MM.1S (cell line): ENCODE results near the gene ZNF416.

Source experiments
- DNase-seq: peaks from one replicate; pipeline ENCODE4 v3.0.0-alpha.2; 2015
- H2AFZ ChIP-seq: fragments of 300-600 bp; sonication (generic); 2 replicates; pipeline ENCODE4 v1.6.0; 2016; ENCODE audit warnings: antibody characterized with exemption, low read length
- H3F3A ChIP-seq: fragments of 300-600 bp; sonication (generic); 2 replicates; pipeline ENCODE4 v1.6.1; 2016; ENCODE audit warnings: mild to moderate bottlenecking, antibody characterized with exemption, low read length, moderate library complexity, mixed read lengths; ENCODE audit not compliant: insufficient read depth
- H3K27ac ChIP-seq: fragments of 300-600 bp; sonication (generic); 2 replicates; pipeline ENCODE4 v1.5.1; 2016; ENCODE audit warnings: mild to moderate bottlenecking, low read length
- H3K27me3 ChIP-seq: fragments of 300-600 bp; sonication (generic); replicated peaks from 2 replicates; pipeline ENCODE4 v1.6.0; 2016; ENCODE audit warnings: low read length; ENCODE audit not compliant: insufficient read depth
- H3K36me3 ChIP-seq: fragments of 300-600 bp; sonication (generic); replicated peaks from 2 replicates; pipeline ENCODE4 v1.6.1; 2016; ENCODE audit warnings: mild to moderate bottlenecking, low read length, mixed read lengths; ENCODE audit not compliant: insufficient read depth
- H3K4me1 ChIP-seq: fragments of 300-600 bp; sonication (generic); 2 replicates; pipeline ENCODE4 v1.6.1; 2016; ENCODE audit warnings: low read length, mixed read lengths
- H3K4me2 ChIP-seq: fragments of 300-600 bp; sonication (generic); 2 replicates; pipeline ENCODE4 v1.6.0; 2016; ENCODE audit warnings: low read depth, low read length
- H3K4me3 ChIP-seq: fragments of 300-600 bp; sonication (generic); 2 replicates; pipeline ENCODE4 v1.5.1; 2016; ENCODE audit warnings: low read length, mixed read lengths
- H3K79me2 ChIP-seq: fragments of 300-600 bp; sonication (generic); 2 replicates; pipeline ENCODE4 v1.6.1; 2016; ENCODE audit warnings: mixed run types, low read length, mixed read lengths
- H3K9ac ChIP-seq: fragments of 300-600 bp; sonication (generic); 2 replicates; pipeline ENCODE4 v1.6.1; 2016; ENCODE audit warnings: low read length, mixed read lengths
- H3K9me2 ChIP-seq: fragments of 300-600 bp; sonication (generic); replicated peaks from 2 replicates; pipeline ENCODE4 v1.6.1; 2016; ENCODE audit warnings: mild to moderate bottlenecking, low read length, mixed read lengths; ENCODE audit not compliant: insufficient read depth
- H3K9me3 ChIP-seq: fragments of 300-600 bp; sonication (generic); replicated peaks from 2 replicates; pipeline ENCODE4 v1.6.1; 2016; ENCODE audit warnings: mild to moderate bottlenecking, low read length, mixed read lengths; ENCODE audit not compliant: insufficient read depth
- H4K20me1 ChIP-seq: fragments of 300-600 bp; sonication (generic); 2 replicates; pipeline ENCODE4 v1.6.1; 2016; ENCODE audit warnings: mild to moderate bottlenecking, low read length, moderate library complexity, mixed read lengths; ENCODE audit not compliant: insufficient read depth
- EZH2 ChIP-seq: fragments of 300-600 bp; sonication (generic); optimal IDR thresholded peaks from 2 replicates; pipeline ENCODE3; 2017; ENCODE audit warnings: low read depth, mild to moderate bottlenecking, antibody characterized with exemption, low read length, mixed read lengths
- EZH2phosphoT487 ChIP-seq: fragments of 300-600 bp; sonication (generic); IDR thresholded peaks from 2 replicates; pipeline ENCODE4 v1.6.1; 2018; ENCODE audit warnings: antibody characterized with exemption, low read length
- TF ChIP-seq, protein P1 (sequence below): fragments of 300-600 bp; sonication (generic); IDR thresholded peaks from 2 replicates; pipeline ENCODE4 v1.5.1; 2016; ENCODE audit warnings: antibody characterized with exemption, low read length, mixed read lengths

Gene ZNF416

GRCh38 chr19:57572415-57572947 lies 6.2 kb downstream of the ZNF416 start:
- TF ChIP-seq EZH2, result no peak
- TF ChIP-seq, protein P1, sequence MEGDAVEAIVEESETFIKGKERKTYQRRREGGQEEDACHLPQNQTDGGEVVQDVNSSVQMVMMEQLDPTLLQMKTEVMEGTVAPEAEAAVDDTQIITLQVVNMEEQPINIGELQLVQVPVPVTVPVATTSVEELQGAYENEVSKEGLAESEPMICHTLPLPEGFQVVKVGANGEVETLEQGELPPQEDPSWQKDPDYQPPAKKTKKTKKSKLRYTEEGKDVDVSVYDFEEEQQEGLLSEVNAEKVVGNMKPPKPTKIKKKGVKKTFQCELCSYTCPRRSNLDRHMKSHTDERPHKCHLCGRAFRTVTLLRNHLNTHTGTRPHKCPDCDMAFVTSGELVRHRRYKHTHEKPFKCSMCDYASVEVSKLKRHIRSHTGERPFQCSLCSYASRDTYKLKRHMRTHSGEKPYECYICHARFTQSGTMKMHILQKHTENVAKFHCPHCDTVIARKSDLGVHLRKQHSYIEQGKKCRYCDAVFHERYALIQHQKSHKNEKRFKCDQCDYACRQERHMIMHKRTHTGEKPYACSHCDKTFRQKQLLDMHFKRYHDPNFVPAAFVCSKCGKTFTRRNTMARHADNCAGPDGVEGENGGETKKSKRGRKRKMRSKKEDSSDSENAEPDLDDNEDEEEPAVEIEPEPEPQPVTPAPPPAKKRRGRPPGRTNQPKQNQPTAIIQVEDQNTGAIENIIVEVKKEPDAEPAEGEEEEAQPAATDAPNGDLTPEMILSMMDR, result no peak
- TF ChIP-seq EZH2phosphoT487, result no peak
- no peaks in the 10 kb centered on the region for H3K9me3 ChIP-seq
- peaks cover 33% of the 10 kb centered on the region for H3K36me3 ChIP-seq

GRCh38 chr19:57570707-57571106 lies 8.0 kb downstream of the ZNF416 start:
- H3K27me3 ChIP-seq, result no peaks in the 10 kb centered on the region
- no peak overlapping the region for H2AFZ ChIP-seq
- no peaks in the 10 kb centered on the region for H3K9me2 ChIP-seq
- H3K4me1 ChIP-seq, result no peaks in the 10 kb centered on the region
- TF ChIP-seq EZH2 (no peak), EZH2phosphoT487 (no peak)
- TF ChIP-seq, protein P1, result no peak
- peaks cover 22% of the 10 kb centered on the region; the same call in 1 of the 2 replicates for H3K36me3 ChIP-seq
- no peak for DNase-seq
- H3K79me2 ChIP-seq, result no peaks in the 10 kb centered on the region
- H3K27ac ChIP-seq, result no peak overlapping the region
- H3K9ac ChIP-seq, result no peak overlapping the region
- H3K4me3 ChIP-seq, result no peak overlapping the region
- H4K20me1 ChIP-seq, result no peaks in the 10 kb centered on the region
- no peak overlapping the region for H3K4me2 ChIP-seq
- no peaks in the 10 kb centered on the region for H3K9me3 ChIP-seq
- no peaks in the 10 kb centered on the region for H3F3A ChIP-seq

More at GRCh38 chr19:57572415-57572947, 6.2 kb downstream of the ZNF416 start:
- DNase-seq, result no peak
- H3F3A ChIP-seq, result no peaks in the 10 kb centered on the region
- 0 out of 2 replicates have a peak, but pooled peaks cover 2% of the 10 kb centered on the region for H3K79me2 ChIP-seq
- H3K27ac ChIP-seq, result no peak overlapping the region
- no peak overlapping the region for H3K4me3 ChIP-seq
- no peaks in the 10 kb centered on the region for H3K9me2 ChIP-seq
- no peak overlapping the region for H3K9ac ChIP-seq
- 0 out of 2 replicates have a peak, but pooled peaks cover under 1% of the 10 kb centered on the region for H3K4me1 ChIP-seq
- no peaks in the 10 kb centered on the region for H4K20me1 ChIP-seq
- H2AFZ ChIP-seq, result no peak overlapping the region
- H3K27me3 ChIP-seq, result no peaks in the 10 kb centered on the region
- no peak overlapping the region for H3K4me2 ChIP-seq

GRCh38 chr19:57566396-57567265 lies 12.1 kb downstream of the ZNF416 start:
- no peak overlapping the region for H3K9ac ChIP-seq
- no peaks in the 10 kb centered on the region for H3K9me2 ChIP-seq
- H3K4me2 ChIP-seq, result no peak overlapping the region
- no peak overlapping the region for H2AFZ ChIP-seq
- DNase-seq, result no peak
- H4K20me1 ChIP-seq, result no peaks in the 10 kb centered on the region
- H3K4me3 ChIP-seq, result no peak overlapping the region
- TF ChIP-seq, protein P1, result no peak
- TF ChIP-seq EZH2phosphoT487 (no peak), EZH2 (no peak)
- H3K4me1 ChIP-seq, result no peaks in the 10 kb centered on the region
- no peaks in the 10 kb centered on the region for H3F3A ChIP-seq
- H3K27ac ChIP-seq, result no peak overlapping the region
- H3K27me3 ChIP-seq, result no peaks in the 10 kb centered on the region; the same call in 1 of the 2 replicates
- no peaks in the 10 kb centered on the region for H3K36me3 ChIP-seq
- H3K79me2 ChIP-seq, result no peaks in the 10 kb centered on the region
- H3K9me3 ChIP-seq, result no peaks in the 10 kb centered on the region; the same call in 1 of the 2 replicates
